MM.1S (cell line): ENCODE measurements around the gene PCGF1.
A peak's percentile ranks its signal among the peaks of the same experiment; 100 is the strongest.

Experiments used
- DNase-seq: peaks from one replicate; pipeline ENCODE4 v3.0.0-alpha.2; 2015
- H2AFZ ChIP-seq: fragments of 300-600 bp; sonication (generic); 2 replicates; pipeline ENCODE4 v1.6.0; 2016; ENCODE audit warnings: antibody characterized with exemption, low read length
- H3F3A ChIP-seq: fragments of 300-600 bp; sonication (generic); 2 replicates; pipeline ENCODE4 v1.6.1; 2016; ENCODE audit warnings: mild to moderate bottlenecking, antibody characterized with exemption, low read length, moderate library complexity, mixed read lengths; ENCODE audit not compliant: insufficient read depth
- H3K27ac ChIP-seq: fragments of 300-600 bp; sonication (generic); 2 replicates; pipeline ENCODE4 v1.5.1; 2016; ENCODE audit warnings: mild to moderate bottlenecking, low read length
- H3K27me3 ChIP-seq: fragments of 300-600 bp; sonication (generic); replicated peaks from 2 replicates; pipeline ENCODE4 v1.6.0; 2016; ENCODE audit warnings: low read length; ENCODE audit not compliant: insufficient read depth
- H3K36me3 ChIP-seq: fragments of 300-600 bp; sonication (generic); replicated peaks from 2 replicates; pipeline ENCODE4 v1.6.1; 2016; ENCODE audit warnings: mild to moderate bottlenecking, low read length, mixed read lengths; ENCODE audit not compliant: insufficient read depth
- H3K4me1 ChIP-seq: fragments of 300-600 bp; sonication (generic); 2 replicates; pipeline ENCODE4 v1.6.1; 2016; ENCODE audit warnings: low read length, mixed read lengths
- H3K4me2 ChIP-seq: fragments of 300-600 bp; sonication (generic); 2 replicates; pipeline ENCODE4 v1.6.0; 2016; ENCODE audit warnings: low read depth, low read length
- H3K4me3 ChIP-seq: fragments of 300-600 bp; sonication (generic); 2 replicates; pipeline ENCODE4 v1.5.1; 2016; ENCODE audit warnings: low read length, mixed read lengths
- H3K79me2 ChIP-seq: fragments of 300-600 bp; sonication (generic); 2 replicates; pipeline ENCODE4 v1.6.1; 2016; ENCODE audit warnings: mixed run types, low read length, mixed read lengths
- H3K9ac ChIP-seq: fragments of 300-600 bp; sonication (generic); 2 replicates; pipeline ENCODE4 v1.6.1; 2016; ENCODE audit warnings: low read length, mixed read lengths
- H3K9me2 ChIP-seq: fragments of 300-600 bp; sonication (generic); replicated peaks from 2 replicates; pipeline ENCODE4 v1.6.1; 2016; ENCODE audit warnings: mild to moderate bottlenecking, low read length, mixed read lengths; ENCODE audit not compliant: insufficient read depth
- H3K9me3 ChIP-seq: fragments of 300-600 bp; sonication (generic); replicated peaks from 2 replicates; pipeline ENCODE4 v1.6.1; 2016; ENCODE audit warnings: mild to moderate bottlenecking, low read length, mixed read lengths; ENCODE audit not compliant: insufficient read depth
- H4K20me1 ChIP-seq: fragments of 300-600 bp; sonication (generic); 2 replicates; pipeline ENCODE4 v1.6.1; 2016; ENCODE audit warnings: mild to moderate bottlenecking, low read length, moderate library complexity, mixed read lengths; ENCODE audit not compliant: insufficient read depth
- CTCF ChIP-seq: fragments of 300-600 bp; sonication (generic); IDR thresholded peaks from 2 replicates; pipeline ENCODE4 v1.5.1; 2016; ENCODE audit warnings: antibody characterized with exemption, low read length, mixed read lengths
- EZH2 ChIP-seq: fragments of 300-600 bp; sonication (generic); optimal IDR thresholded peaks from 2 replicates; pipeline ENCODE3; 2017; ENCODE audit warnings: low read depth, mild to moderate bottlenecking, antibody characterized with exemption, low read length, mixed read lengths
- EZH2phosphoT487 ChIP-seq: fragments of 300-600 bp; sonication (generic); IDR thresholded peaks from 2 replicates; pipeline ENCODE4 v1.6.1; 2018; ENCODE audit warnings: antibody characterized with exemption, low read length

Gene PCGF1

GRCh38 chr2:74550231-74550630, 42.7 kb upstream of the PCGF1 start:
- Histone ChIP-seq H3K79me2 (0 out of 2 replicates have a peak, but pooled peaks cover 6% of the 10 kb centered on the region), H2AFZ (no peak overlapping the region), H3K36me3 (no peaks in the 10 kb centered on the region), H3K9me3 (no peaks in the 10 kb centered on the region), H3K4me1 (peaks cover 3% of the 10 kb centered on the region; the same call in 1 of the 2 replicates), H3K4me2 (no peak overlapping the region), H3K27ac (no peak overlapping the region), H3K9me2 (no peaks in the 10 kb centered on the region), H3K27me3 (peaks cover 48% of the 10 kb centered on the region), H3K9ac (no peak overlapping the region), H3K4me3 (no peak overlapping the region), H4K20me1 (no peaks in the 10 kb centered on the region), H3F3A (no peaks in the 10 kb centered on the region)
- no peak for DNase-seq
- TF ChIP-seq CTCF (no peak), EZH2 (no peak)

- no peak overlapping the region for H3K9ac ChIP-seq
- no peaks in the 10 kb centered on the region for H3K79me2 ChIP-seq
- H3K36me3 ChIP-seq: no peaks in the 10 kb centered on the region
- H4K20me1 ChIP-seq: no peaks in the 10 kb centered on the region
- H3F3A ChIP-seq: no peaks in the 10 kb centered on the region
- no peak for DNase-seq
- H3K9me3 ChIP-seq: no peaks in the 10 kb centered on the region
- peak overlapping the region; percentile 54; the same call in 1 of the 2 replicates for H2AFZ ChIP-seq
- peak overlapping the region; percentile 71 for H3K4me2 ChIP-seq
- no peaks in the 10 kb centered on the region for H3K9me2 ChIP-seq
- no peak overlapping the region for H3K27ac ChIP-seq
- TF ChIP-seq EZH2phosphoT487 (no peak), EZH2 (peak; percentile 26)
- peaks cover 3% of the 10 kb centered on the region; the same call in 1 of the 2 replicates for H3K4me1 ChIP-seq
- peaks cover 52% of the 10 kb centered on the region for H3K27me3 ChIP-seq
- H3K4me3 ChIP-seq: peak overlapping the region; percentile 51
Measured at GRCh38 chr2:74548900-74549826, 41.7 kb upstream of the PCGF1 start.

- Histone ChIP-seq H3K9me2 (no peaks in the 10 kb centered on the region), H3K79me2 (no peaks in the 10 kb centered on the region), H3K36me3 (no peaks in the 10 kb centered on the region), H3F3A (no peaks in the 10 kb centered on the region), H2AFZ (no peak overlapping the region), H4K20me1 (no peaks in the 10 kb centered on the region), H3K9ac (no peak overlapping the region), H3K4me2 (peak overlapping the region; percentile 71), H3K9me3 (no peaks in the 10 kb centered on the region), H3K27ac (no peak overlapping the region), H3K4me3 (peak overlapping the region; percentile 23; the same call in 1 of the 2 replicates), H3K4me1 (no peaks in the 10 kb centered on the region), H3K27me3 (peaks cover 52% of the 10 kb centered on the region)
- DNase-seq: no peak
- TF ChIP-seq EZH2phosphoT487: no peak
- TF ChIP-seq EZH2: no peak
- no peak for TF ChIP-seq CTCF
Measured at GRCh38 chr2:74548285-74548899, 40.9 kb upstream of the PCGF1 start.
